IMR-90 (cell line): ENCODE measurements around the gene DGLUCY. TPM values are rescaled to one million over a fixed set of nuclear protein-coding genes. Genes with fewer than 3 reads are reported as not detected.

Experiments used
- ATAC-seq: fragments of 200-7000 bp; cut with Tn5 transposase; 2 replicates; pipeline ENCODE4 v1.9.1; 2020; ENCODE audit warnings: low read depth, mild to moderate bottlenecking, moderate library complexity
- BruUV-seq: library from RNA; stranded (reverse); fragments of 400-500 nt; replicated peaks from 2 replicates; lab custom pipeline; 2021; lab: Mats Ljungman, UMichigan
- CTCF ChIA-PET: fragments of 300-600 bp; formaldehyde crosslinking; extraction: SDS; loops from one replicate; lab custom pipeline; 2021; ENCODE audit warnings: antibody characterized with exemption; lab: Yijun Ruan, JAX
- POLR2A ChIA-PET: fragments of 300-600 bp; sonication (Branson Sonifier 250); formaldehyde crosslinking; loops from one replicate; lab custom pipeline; 2022; ENCODE audit warnings: antibody characterized with exemption; ENCODE audit not compliant: unreplicated experiment; lab: Charles Lee
- DNase-seq: peaks from one replicate; pipeline ENCODE4 v3.0.0; 2013
- H2AFZ ChIP-seq: replicated peaks from 2 replicates; pipeline ENCODE3; 2013; ENCODE audit warnings: low read length, mild to moderate bottlenecking; ENCODE audit not compliant: poor library complexity
- H2AK5ac ChIP-seq: 2 replicates; pipeline ENCODE4 v1.6.1; 2013; ENCODE audit warnings: low read depth, low read length, inconsistent platforms
- H2AK9ac ChIP-seq: replicated peaks from 2 replicates; pipeline ENCODE3; 2013; ENCODE audit warnings: mild to moderate bottlenecking, low read depth, low read length, moderate library complexity; ENCODE audit not compliant: poor library complexity
- H2BK120ac ChIP-seq: 2 replicates; pipeline ENCODE4 v1.6.1; 2013; ENCODE audit warnings: low read depth, low read length, inconsistent platforms
- H2BK15ac ChIP-seq: 3 replicates; pipeline ENCODE4 v1.6.1; 2013; ENCODE audit warnings: low read depth, low read length, inconsistent platforms
- H2BK20ac ChIP-seq: 2 replicates; pipeline ENCODE4 v1.6.1; 2013; ENCODE audit warnings: low read depth, mild to moderate bottlenecking, inconsistent platforms, low read length, moderate library complexity
- H2BK5ac ChIP-seq: 2 replicates; pipeline ENCODE4 v1.6.1; 2013; ENCODE audit warnings: mild to moderate bottlenecking, low read depth, low read length, inconsistent platforms; ENCODE audit not compliant: poor library complexity, severe bottlenecking
- H3K14ac ChIP-seq: replicated peaks from 2 replicates; pipeline ENCODE4 v1.6.1; 2013; ENCODE audit warnings: low read depth, low read length, inconsistent platforms
- H3K18ac ChIP-seq: 2 replicates; pipeline ENCODE4 v1.6.1; 2013; ENCODE audit warnings: low read depth, low read length, control low read depth
- H3K23ac ChIP-seq: 2 replicates; pipeline ENCODE4 v1.6.1; 2013; ENCODE audit warnings: low read depth, low read length, inconsistent platforms
- H3K27ac ChIP-seq: 2 replicates; pipeline ENCODE4 v1.5.1; 2013; ENCODE audit warnings: mild to moderate bottlenecking, control low read depth, low read length; ENCODE audit not compliant: insufficient read depth
- H3K27me3 ChIP-seq: 2 replicates; pipeline ENCODE4 v1.6.1; 2013; ENCODE audit warnings: low read length; ENCODE audit not compliant: control insufficient read depth, insufficient read depth
- H3K36me3 ChIP-seq: 2 replicates; pipeline ENCODE4 v1.6.1; 2013; ENCODE audit warnings: low read length, mixed read lengths; ENCODE audit not compliant: control insufficient read depth, insufficient read depth
- H3K4ac ChIP-seq: 2 replicates; pipeline ENCODE4 v1.6.1; 2013; ENCODE audit warnings: low read depth, low read length, inconsistent platforms
- H3K4me1 ChIP-seq: 2 replicates; pipeline ENCODE4 v1.6.1; 2013; ENCODE audit warnings: low read length, mixed read lengths; ENCODE audit not compliant: control insufficient read depth, insufficient read depth
- H3K4me2 ChIP-seq: 2 replicates; pipeline ENCODE4 v1.6.1; 2013; ENCODE audit warnings: low read depth, mild to moderate bottlenecking, control low read depth, low read length, moderate library complexity
- H3K4me3 ChIP-seq: 2 replicates; pipeline ENCODE4 v1.5.1; 2013; ENCODE audit warnings: low read depth, mild to moderate bottlenecking, control low read depth, low read length, moderate library complexity; ENCODE audit not compliant: insufficient read depth
- H3K56ac ChIP-seq: 2 replicates; pipeline ENCODE4 v1.6.1; 2013; ENCODE audit warnings: low read length, inconsistent platforms; ENCODE audit not compliant: insufficient read depth; ENCODE audit errors: extremely low read depth
- H3K79me1 ChIP-seq, 2 experiments: 2 replicates each; pipeline ENCODE4 v1.6.1; 2013; ENCODE audit warnings: low read length in 2 of 2, inconsistent platforms in 1 of 2, low read depth in 1 of 2
- H3K9ac ChIP-seq: 2 replicates; pipeline ENCODE4 v1.6.1; 2013; ENCODE audit warnings: low read depth, low read length, control low read depth
- H3K9me1 ChIP-seq: 2 replicates; pipeline ENCODE4 v1.6.1; 2013; ENCODE audit warnings: low read length, inconsistent platforms; ENCODE audit not compliant: insufficient read depth
- H3K9me3 ChIP-seq: 2 replicates; pipeline ENCODE4 v1.6.1; 2013; ENCODE audit warnings: low read length; ENCODE audit not compliant: control insufficient read depth, insufficient read depth
- H4K20me1 ChIP-seq: 2 replicates; pipeline ENCODE4 v1.6.1; 2013; ENCODE audit warnings: low read length, inconsistent platforms; ENCODE audit not compliant: insufficient read depth
- H4K5ac ChIP-seq: 2 replicates; pipeline ENCODE4 v1.6.1; 2013; ENCODE audit warnings: mild to moderate bottlenecking, low read depth, low read length, control low read depth
- H4K8ac ChIP-seq, 2 experiments: 2 replicates each; pipeline ENCODE4 v1.6.1; 2013; ENCODE audit warnings: low read depth in 2 of 2, low read length in 2 of 2, control low read depth in 1 of 2, inconsistent platforms in 1 of 2
- H4K91ac ChIP-seq: 2 replicates; pipeline ENCODE4 v1.6.1; 2013; ENCODE audit warnings: low read depth, low read length, inconsistent platforms; ENCODE audit not compliant: insufficient read depth
- BHLHE40 ChIP-seq: fragments of 150-350 bp; IDR thresholded peaks from 2 replicates; pipeline ENCODE4 v1.6.1; 2016; ENCODE audit warnings: mild to moderate bottlenecking, low read depth, low read length
- CHD1 ChIP-seq: IDR thresholded peaks from 2 replicates; pipeline ENCODE4 v1.6.1; 2012; ENCODE audit warnings: low read depth, low read length, improper control_type of control experiment
- MAFK ChIP-seq: IDR thresholded peaks from 2 replicates; pipeline ENCODE4 v1.6.1; 2012; ENCODE audit warnings: low read depth, low read length, improper control_type of control experiment
- POLR2A ChIP-seq: IDR thresholded peaks from 2 replicates; pipeline ENCODE4 v1.6.1; 2012; ENCODE audit warnings: mild to moderate bottlenecking, low read depth, low read length
- RAD21 ChIP-seq: IDR thresholded peaks from 2 replicates; pipeline ENCODE4 v1.6.1; 2012; ENCODE audit warnings: low read length, improper control_type of control experiment
- WGBS, 2 experiments: methylation state at CpG; one replicate each; pipeline versions ENCODE4 v1.1.5 to v1.1.7; 2013; ENCODE audit warnings: missing lambda C conversion rate in 2 of 2; ENCODE audit not compliant: insufficient read length in 1 of 2; ENCODE audit errors: extremely low coverage in 2 of 2; 5-methylcytosine and 5-hydroxymethylcytosine counted together
- dilution Hi-C: fragments of 300-500 bp; cut with HindIII; formaldehyde crosslinking; loops from one replicate; pipeline ENCODE4 v1.14.3; 2018; ENCODE audit warnings: low sequenced_read_pairs; ENCODE audit not compliant: unreplicated experiment
- in situ Hi-C: fragments of 300-500 bp; cut with MboI; formaldehyde crosslinking; loops from 3 replicates; pipeline ENCODE4 v1.14.3; 2019; ENCODE audit warnings: low sequenced_read_pairs, inconsistent platforms, mixed read lengths
- intact Hi-C: fragments of 100-400 bp; cut with micrococcal nuclease; formaldehyde crosslinking; loops from 2 replicates; pipeline ENCODE4 v1.10.0; 2022
- polyA plus RNA-seq, 3 experiments: library from polyadenylated mRNA; depleted of rRNA; stranded (reverse); fragments of >200 nt; gene quantifications; 2 replicates each; pipeline ENCODE4 v1.2.3, GENCODE V29; 2012; ENCODE audit warnings: low replicate concordance in 1 of 3
- total RNA-seq: library from RNA; depleted of rRNA; stranded (reverse); fragments of >200 nt; gene quantifications from 2 replicates; pipeline ENCODE4 v1.2.3, GENCODE V29; 2012

Gene DGLUCY
- total and polyA plus RNA-seq, 2 of the 4 experiments (the other 2 are of a cell fraction), result 8.5 to 13.3 TPM

GRCh38 chr14:91159906-91160305 is 46.0 kb downstream of the DGLUCY start:
- Histone ChIP-seq H2AK9ac (no peak overlapping the region), H4K5ac (no peak overlapping the region), H3K9me3 (no peaks in the 10 kb centered on the region), H3K9ac (no peak overlapping the region), H3K4me2 (no peak overlapping the region), H3K18ac (no peak overlapping the region), H2BK15ac (no peak overlapping the region), H4K8ac (no peak overlapping the region), H3K14ac (no peak overlapping the region), H3K27ac (no peak overlapping the region), H3K56ac (no peak overlapping the region), H3K4me1 (peaks cover 8% of the 10 kb centered on the region), H3K4ac (no peak overlapping the region; the same call in 1 of the 2 replicates), H3K9me1 (peaks cover 3% of the 10 kb centered on the region; the same call in 1 of the 2 replicates), H2BK20ac (no peak overlapping the region), H3K36me3 (peaks cover 15% of the 10 kb centered on the region), H2BK120ac (no peak overlapping the region), H4K91ac (no peak overlapping the region), H3K23ac (no peak overlapping the region), H3K79me1 (no peaks in the 10 kb centered on the region), H4K20me1 (no peaks in the 10 kb centered on the region), H2AK5ac (no peak overlapping the region), H2AFZ (no peak overlapping the region), H2BK5ac (no peak overlapping the region), H3K27me3 (peaks cover 4% of the 10 kb centered on the region; the same call in 1 of the 2 replicates), H3K4me3 (no peak overlapping the region)
- no peak for DNase-seq
- dilution Hi-C loops, result no loop called here
- POLR2A ChIA-PET, result no interaction called here
- intact Hi-C loops, result no loop called here
- ATAC-seq, result no peak
- no peak for TF ChIP-seq POLR2A
- no peak for TF ChIP-seq MAFK
- no peak for TF ChIP-seq RAD21
- TF ChIP-seq CHD1, result no peak
- no peak for TF ChIP-seq BHLHE40
- 79% methylated on average over 3 of the region's 6 CpGs; no CpG with 5 or more reads in 1 of the 2 experiments for WGBS, 2 experiments
- no TSS peak for BruUV-seq
- in situ Hi-C loops, result loop anchor here (25.0 kb wide), 2 partner anchors 773 to 873 kb away; partner anchors contain the start of gene CALM1
- CTCF ChIA-PET, result interaction anchor here (0.6 to 1.7 kb wide), 2 partner anchors 14 to 224 kb away, joined by 4 to 8 read pairs; no protein-coding TSS in a partner anchor
